ENCODE measurements around the gene RIMS3.

DNA sequence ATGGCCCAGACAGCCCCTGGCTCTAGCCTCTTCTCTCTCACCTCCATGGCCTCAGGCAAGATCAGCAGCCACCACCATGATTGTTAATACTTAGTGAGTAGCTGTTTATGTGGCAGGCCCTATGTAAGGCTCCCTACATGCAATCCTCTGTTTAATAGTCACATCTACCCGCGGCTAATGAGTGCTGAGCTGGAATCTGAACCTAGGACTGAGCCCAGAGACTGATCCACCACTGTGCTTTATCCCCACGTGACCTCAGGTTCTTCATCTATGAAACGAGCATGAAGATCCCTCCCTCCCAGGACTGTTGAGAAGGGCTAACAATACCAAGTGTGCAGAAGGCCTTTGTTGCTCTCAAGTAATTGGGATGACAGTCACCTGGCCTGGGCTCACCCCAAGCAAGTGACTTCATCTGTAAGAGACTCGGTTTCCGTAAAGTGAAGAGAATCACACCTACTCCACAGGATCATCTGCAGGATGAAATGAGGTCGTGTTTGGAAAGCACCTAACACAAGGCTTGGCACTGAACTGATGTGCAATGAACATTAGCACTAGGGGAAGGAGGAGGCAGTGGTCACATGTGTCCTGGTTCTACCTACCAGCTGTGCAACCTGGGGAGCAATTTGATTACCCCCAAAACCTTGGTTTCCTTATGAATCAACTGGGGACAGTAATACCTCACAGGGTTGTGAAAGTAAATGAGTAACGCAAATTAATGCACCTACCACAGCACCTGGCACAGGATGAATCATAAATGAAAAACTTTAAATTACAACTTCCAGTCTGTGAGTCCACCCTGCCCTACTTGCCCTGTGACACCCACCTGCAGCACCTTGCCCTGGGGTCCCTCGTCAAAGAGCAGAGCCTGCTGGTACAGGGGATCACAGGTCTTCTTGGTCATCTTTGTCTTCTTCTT, 37.2 kb downstream of the RIMS3 start:
- TF ChIP-seq CTCF (IDR thresholded peaks at IDR 0.05 in 2 of 3, conservative IDR thresholded peaks at IDR 0.05 in 1 of 3; ENCODE audit: borderline replicate concordance in 1 of 3, insufficient read depth in 1 of 3, low read depth in 2 of 3, low read length in 2 of 3), result no peak
- TF ChIP-seq POLR2A (IDR thresholded peaks at IDR 0.05; ENCODE audit: borderline replicate concordance, extremely low read depth, insufficient read depth, insufficient read length), result no peak
- no peak for TF ChIP-seq SP1 (IDR thresholded peaks at IDR 0.05; ENCODE audit: low read depth)
- TF ChIP-seq CEBPB (IDR thresholded peaks at IDR 0.05; ENCODE audit: low read depth), result no peak
- no peak for TF ChIP-seq ATF3 (IDR thresholded peaks at IDR 0.05)
- TF ChIP-seq SIN3A (IDR thresholded peaks at IDR 0.05; ENCODE audit: low read depth), result no peak
- no peak for TF ChIP-seq POLR2AphosphoS5 (IDR thresholded peaks at IDR 0.05; ENCODE audit: low read depth, low read length)
- TF ChIP-seq YY1 (IDR thresholded peaks at IDR 0.05; ENCODE audit: extremely low read depth, insufficient replicate concordance, low read depth, low read length), result no peak
- no peak for TF ChIP-seq REST (IDR thresholded peaks at IDR 0.05; ENCODE audit: low read depth)

Data from HCT116 (cell line).